Measurements from ENCODE around the gene ACAN.

ACAN gene

DNA sequence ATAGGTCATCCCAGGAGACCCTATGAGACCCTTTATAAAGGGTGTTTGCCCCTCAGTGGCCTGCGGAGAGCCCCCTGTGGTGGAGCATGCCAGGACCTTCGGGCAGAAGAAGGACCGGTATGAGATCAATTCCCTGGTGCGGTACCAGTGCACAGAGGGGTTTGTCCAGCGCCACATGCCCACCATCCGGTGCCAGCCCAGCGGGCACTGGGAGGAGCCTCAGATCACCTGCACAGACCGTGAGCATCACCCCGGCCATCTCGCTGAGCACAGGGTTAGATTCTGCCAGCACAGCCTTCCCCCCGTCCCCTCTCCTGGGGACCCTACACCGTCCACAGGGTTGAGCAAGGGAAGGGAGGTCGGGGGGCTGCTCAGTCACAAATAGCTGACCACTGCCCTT lies 70.5 kb downstream of the ACAN start:
- H3K4me3 ChIP-seq (ENCODE audit: control insufficient read depth, low read depth, low read length), result no peak overlapping the region
- TF ChIP-seq, protein P1, sequence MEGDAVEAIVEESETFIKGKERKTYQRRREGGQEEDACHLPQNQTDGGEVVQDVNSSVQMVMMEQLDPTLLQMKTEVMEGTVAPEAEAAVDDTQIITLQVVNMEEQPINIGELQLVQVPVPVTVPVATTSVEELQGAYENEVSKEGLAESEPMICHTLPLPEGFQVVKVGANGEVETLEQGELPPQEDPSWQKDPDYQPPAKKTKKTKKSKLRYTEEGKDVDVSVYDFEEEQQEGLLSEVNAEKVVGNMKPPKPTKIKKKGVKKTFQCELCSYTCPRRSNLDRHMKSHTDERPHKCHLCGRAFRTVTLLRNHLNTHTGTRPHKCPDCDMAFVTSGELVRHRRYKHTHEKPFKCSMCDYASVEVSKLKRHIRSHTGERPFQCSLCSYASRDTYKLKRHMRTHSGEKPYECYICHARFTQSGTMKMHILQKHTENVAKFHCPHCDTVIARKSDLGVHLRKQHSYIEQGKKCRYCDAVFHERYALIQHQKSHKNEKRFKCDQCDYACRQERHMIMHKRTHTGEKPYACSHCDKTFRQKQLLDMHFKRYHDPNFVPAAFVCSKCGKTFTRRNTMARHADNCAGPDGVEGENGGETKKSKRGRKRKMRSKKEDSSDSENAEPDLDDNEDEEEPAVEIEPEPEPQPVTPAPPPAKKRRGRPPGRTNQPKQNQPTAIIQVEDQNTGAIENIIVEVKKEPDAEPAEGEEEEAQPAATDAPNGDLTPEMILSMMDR (conservative IDR thresholded peaks at IDR 0.05; ENCODE audit: control insufficient read depth, insufficient read depth, low read depth, low read length), result no peak
- no peak for DNase-seq (ENCODE audit: low read depth)

DNA sequence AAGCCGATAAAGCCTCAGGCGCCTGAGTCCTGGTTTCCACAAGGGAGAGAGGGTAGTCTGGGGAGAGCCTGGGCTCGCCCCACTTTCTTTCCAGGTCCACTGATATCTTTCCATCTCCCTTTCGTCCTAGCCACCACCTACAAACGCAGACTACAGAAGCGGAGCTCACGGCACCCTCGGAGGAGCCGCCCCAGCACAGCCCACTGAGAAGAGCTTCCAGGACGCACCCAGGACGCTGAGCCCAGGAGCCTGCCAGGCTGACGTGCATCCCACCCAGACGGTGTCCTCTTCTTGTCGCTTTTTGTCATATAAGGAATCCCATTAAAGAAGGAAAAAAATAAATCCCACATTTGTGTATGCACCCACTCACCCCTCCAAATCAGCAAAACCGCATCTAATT lies 71.0 kb downstream of the ACAN start:
- no peak overlapping the region for H3K4me3 ChIP-seq (ENCODE audit: control insufficient read depth, low read depth, low read length)
- DNase-seq (ENCODE audit: low read depth), result no peak
- TF ChIP-seq, protein P1 (conservative IDR thresholded peaks at IDR 0.05; ENCODE audit: control insufficient read depth, insufficient read depth, low read depth, low read length), result no peak

DNA sequence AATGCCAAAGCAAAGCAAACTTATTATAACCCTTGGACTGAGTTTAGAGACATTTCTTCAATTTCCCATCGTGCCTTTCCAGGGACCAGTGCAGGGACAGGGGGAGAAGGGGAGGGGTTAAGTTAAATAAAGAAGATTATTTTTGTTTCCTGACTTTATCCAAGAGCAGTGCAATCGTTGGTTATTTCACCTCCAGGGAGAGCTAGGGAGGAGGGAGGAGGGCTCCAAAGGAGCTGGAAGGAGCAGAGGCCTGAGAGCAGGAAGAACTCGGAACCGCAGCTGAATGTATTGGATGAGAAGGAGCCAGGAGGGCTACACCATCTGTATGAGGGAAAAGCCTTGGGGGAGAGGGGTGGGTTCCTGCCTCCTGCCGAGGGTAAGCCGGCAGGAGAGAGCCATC lies 71.4 kb downstream of the ACAN start:
- TF ChIP-seq, protein P1 (conservative IDR thresholded peaks at IDR 0.05; ENCODE audit: control insufficient read depth, insufficient read depth, low read depth, low read length), result no peak

DNA sequence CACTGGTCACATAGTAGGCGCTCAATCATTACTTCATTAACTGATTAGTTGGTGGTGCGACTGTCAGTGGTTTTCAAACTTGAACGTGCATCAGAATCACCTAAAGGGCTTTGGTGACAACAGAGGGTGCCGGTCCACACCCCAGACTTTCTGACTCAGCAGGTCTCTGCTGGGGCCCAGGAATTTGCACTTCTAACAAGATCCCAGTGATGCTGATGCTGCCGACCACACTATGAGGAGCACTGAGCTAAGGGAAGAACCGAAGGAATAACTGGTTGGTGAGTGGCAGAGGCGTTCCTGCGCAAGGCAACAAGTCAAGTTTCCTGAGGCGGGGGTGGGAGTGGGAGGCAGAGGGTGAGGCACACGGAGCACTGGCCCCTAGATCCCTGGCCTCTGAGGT lies 73.3 kb downstream of the ACAN start:
- DNase-seq (ENCODE audit: low read depth), result no peak

More for the DNA sequence above, 71.4 kb downstream of the ACAN start:
- no peak overlapping the region for H3K4me3 ChIP-seq (ENCODE audit: control insufficient read depth, low read depth, low read length)
- no peak for DNase-seq (ENCODE audit: low read depth)

DNA sequence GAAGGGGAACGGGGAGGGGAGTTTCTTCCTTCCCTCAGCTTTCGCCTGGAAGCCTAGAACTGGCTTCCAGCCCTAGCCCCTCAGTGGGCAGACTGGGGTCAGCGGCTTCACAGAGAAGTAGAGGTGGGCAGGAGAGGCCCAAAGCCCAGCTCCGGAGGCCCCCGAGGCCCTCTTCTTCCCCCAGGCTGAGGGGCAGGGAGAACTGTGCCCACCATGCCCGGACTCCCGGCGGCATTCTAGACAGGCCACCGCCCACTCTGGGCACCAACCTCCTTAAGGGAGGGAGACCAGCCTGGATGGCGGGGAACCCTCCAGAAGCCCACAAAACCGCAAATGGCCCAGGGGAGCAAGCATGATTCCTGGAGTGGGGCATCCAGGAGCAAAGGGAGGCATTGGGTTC lies 74.2 kb downstream of the ACAN start:
- TF ChIP-seq, protein P1 (conservative IDR thresholded peaks at IDR 0.05; ENCODE audit: control insufficient read depth, insufficient read depth, low read depth, low read length), result no peak
- no peak overlapping the region for H3K4me3 ChIP-seq (ENCODE audit: control insufficient read depth, low read depth, low read length)
- no peak for DNase-seq (ENCODE audit: low read depth)

More for the DNA sequence above, 73.3 kb downstream of the ACAN start:
- TF ChIP-seq, protein P1 (conservative IDR thresholded peaks at IDR 0.05; ENCODE audit: control insufficient read depth, insufficient read depth, low read depth, low read length), result no peak
- H3K4me3 ChIP-seq (ENCODE audit: control insufficient read depth, low read depth, low read length), result no peak overlapping the region

DNA sequence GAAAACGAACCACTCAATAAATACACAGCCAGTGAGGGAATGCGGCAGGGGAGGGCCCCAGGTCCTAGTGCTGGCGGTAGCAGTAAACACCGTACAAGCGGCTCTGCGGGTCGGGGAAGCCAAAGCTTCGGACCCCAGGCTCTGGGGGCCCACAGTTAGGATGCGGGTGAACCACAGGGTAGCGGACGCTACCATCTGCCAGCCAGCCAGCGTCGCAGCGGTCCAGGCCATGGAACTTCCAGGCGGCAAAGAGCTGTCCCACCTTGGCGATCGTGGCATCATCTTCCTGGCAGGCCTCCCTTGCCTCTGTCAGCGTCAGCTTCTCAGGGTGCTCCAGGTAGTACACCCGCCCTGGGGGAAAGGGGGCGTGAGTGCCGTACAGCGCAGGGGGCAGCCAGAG lies 74.7 kb downstream of the ACAN start:
- TF ChIP-seq, protein P1 (conservative IDR thresholded peaks at IDR 0.05; ENCODE audit: control insufficient read depth, insufficient read depth, low read depth, low read length), result no peak
- no peak overlapping the region for H3K4me3 ChIP-seq (ENCODE audit: control insufficient read depth, low read depth, low read length)
- DNase-seq (ENCODE audit: low read depth), result no peak

DNA sequence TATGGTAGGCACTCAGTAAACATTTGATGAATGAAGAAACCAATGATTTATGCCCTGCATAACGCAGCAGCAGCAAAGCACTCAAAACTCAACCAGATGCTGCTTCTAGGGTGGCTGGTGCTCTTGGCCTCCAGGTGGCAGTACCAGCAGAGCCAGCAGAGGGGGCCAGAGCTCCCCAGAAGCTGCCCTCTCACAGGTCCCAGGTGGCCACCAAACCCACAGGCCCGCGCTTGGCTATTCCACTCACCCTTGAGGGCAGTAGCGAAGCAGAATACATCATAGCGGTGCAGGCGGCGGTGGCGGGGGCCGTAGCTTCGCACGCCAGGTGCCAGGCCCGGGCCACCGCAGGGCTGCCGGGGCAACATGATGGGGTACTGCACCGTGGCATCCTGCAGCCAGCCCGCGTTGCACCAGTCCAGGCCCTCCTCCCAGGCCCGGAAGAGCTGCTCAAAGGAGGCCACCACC lies 75.5 kb downstream of the ACAN start:
- H3K4me3 ChIP-seq (ENCODE audit: control insufficient read depth, low read depth, low read length), result no peak overlapping the region
- TF ChIP-seq, protein P1 (conservative IDR thresholded peaks at IDR 0.05; ENCODE audit: control insufficient read depth, insufficient read depth, low read depth, low read length), result peak; percentile 77
- DNase-seq (ENCODE audit: low read depth), result peak; percentile 44

Data from fibroblast of mammary gland (primary cell).